CD4-positive, alpha-beta T cell (primary cell): ENCODE measurements around the gene FAM53B. TPM values are rescaled to one million over a fixed set of nuclear protein-coding genes. Genes with fewer than 3 reads are reported as not detected.

ENCODE experiments used
- ATAC-seq: fragments of 200-7000 bp; cut with Tn5 transposase; one replicate; pipeline ENCODE4 v1.10.0; 2022; ENCODE audit warnings: mild to moderate bottlenecking; ENCODE audit not compliant: poor library complexity
- CTCF ChIA-PET: fragments of 350-600 bp; sonication (Branson Sonifier 250); formaldehyde crosslinking; loops from one replicate; lab custom pipeline; 2021; ENCODE audit warnings: antibody characterized with exemption, inconsistent platforms; lab: Charles Lee
- POLR2A ChIA-PET: fragments of 350-600 bp; sonication (Branson Sonifier 250); formaldehyde crosslinking; loops from one replicate; lab custom pipeline; 2021; ENCODE audit warnings: antibody characterized with exemption, inconsistent platforms; lab: Charles Lee
- DNase-seq, 14 experiments: peaks; one replicate each; pipeline ENCODE4 v3.0.0-alpha.2; 2013 to 2020; ENCODE audit warnings: mixed read lengths in 2 of 14
- H3K27ac ChIP-seq, 2 donors: one replicate each; pipeline versions ENCODE4 v1.5.1 to v1.7.0; 2013; ENCODE audit warnings: low read length in 2 of 2, low read depth in 1 of 2, mild to moderate bottlenecking in 1 of 2
- H3K27me3 ChIP-seq, 2 experiments: 1 replicate in 1 of 2; 2 replicates in 1 of 2; pipeline versions ENCODE4 v1.6.1 to v1.7.0; 2013; ENCODE audit warnings: low read length in 2 of 2, control low read depth in 1 of 2, mild to moderate bottlenecking in 1 of 2, moderate library complexity in 1 of 2; ENCODE audit not compliant: insufficient read depth in 2 of 2, control insufficient read depth in 1 of 2
- H3K36me3 ChIP-seq: one replicate; pipeline ENCODE4 v1.6.1; 2013; ENCODE audit warnings: low read length, control low read depth; ENCODE audit not compliant: insufficient read depth
- H3K4me1 ChIP-seq: one replicate; pipeline ENCODE4 v1.6.1; 2013; ENCODE audit warnings: low read length, control low read depth; ENCODE audit not compliant: insufficient read depth
- H3K4me3 ChIP-seq: one replicate; pipeline ENCODE4 v1.5.1; 2013; ENCODE audit warnings: mild to moderate bottlenecking, low read length, moderate library complexity
- H3K9me3 ChIP-seq, 2 experiments: 1 replicate in 1 of 2; 2 replicates in 1 of 2; pipeline versions ENCODE4 v1.6.1 to v1.7.0; 2013; ENCODE audit warnings: low read length in 2 of 2, mild to moderate bottlenecking in 2 of 2, control low read depth in 1 of 2, moderate library complexity in 1 of 2; ENCODE audit not compliant: control insufficient read depth in 1 of 2, insufficient read depth in 1 of 2
- H3K27ac Mint-ChIP-seq: one replicate; pipeline ENCODE4 v1.8.0; 2020; ENCODE audit warnings: mixed read lengths
- H3K27me3 Mint-ChIP-seq: one replicate; pipeline ENCODE4 v1.8.0; 2021; ENCODE audit warnings: mixed read lengths
- H3K36me3 Mint-ChIP-seq: one replicate; pipeline ENCODE4 v1.8.0; 2021; ENCODE audit warnings: low read depth, mixed read lengths
- H3K4me1 Mint-ChIP-seq: one replicate; pipeline ENCODE4 v1.8.0; 2021; ENCODE audit warnings: low read depth, mixed read lengths
- H3K4me3 Mint-ChIP-seq: one replicate; pipeline ENCODE4 v1.8.0; 2020; ENCODE audit warnings: mild to moderate bottlenecking, mixed read lengths
- H3K9me3 Mint-ChIP-seq: one replicate; pipeline ENCODE4 v1.8.0; 2020; ENCODE audit warnings: mixed read lengths
- intact Hi-C, 2 experiments: fragments of 100-400 bp; cut with DNase I in 1 of 2; cut with micrococcal nuclease in 1 of 2; formaldehyde crosslinking; loops; one replicate each; pipeline versions ENCODE4 v1.15.1 to v1.9.0; 2023 to 2025; cut with DNase I, micrococcal nuclease
- total RNA-seq, 174 experiments: library from RNA in 2 of 174; stranded (reverse) in 2 of 174; gene quantifications; one replicate each; pipeline ENCODE4 v1.2.3 and lab custom pipeline; 2021 to 2026
- TF ChIP-seq, protein P1 (sequence below): fragments of 200-600 bp; IDR thresholded peaks from one replicate; pipeline ENCODE4 v1.8.0; 2022; ENCODE audit warnings: antibody characterized with exemption, mild to moderate bottlenecking

Gene FAM53B
- total RNA-seq, 2 experiments from 2014 or later: 32.9 to 33.6 TPM

DNA sequence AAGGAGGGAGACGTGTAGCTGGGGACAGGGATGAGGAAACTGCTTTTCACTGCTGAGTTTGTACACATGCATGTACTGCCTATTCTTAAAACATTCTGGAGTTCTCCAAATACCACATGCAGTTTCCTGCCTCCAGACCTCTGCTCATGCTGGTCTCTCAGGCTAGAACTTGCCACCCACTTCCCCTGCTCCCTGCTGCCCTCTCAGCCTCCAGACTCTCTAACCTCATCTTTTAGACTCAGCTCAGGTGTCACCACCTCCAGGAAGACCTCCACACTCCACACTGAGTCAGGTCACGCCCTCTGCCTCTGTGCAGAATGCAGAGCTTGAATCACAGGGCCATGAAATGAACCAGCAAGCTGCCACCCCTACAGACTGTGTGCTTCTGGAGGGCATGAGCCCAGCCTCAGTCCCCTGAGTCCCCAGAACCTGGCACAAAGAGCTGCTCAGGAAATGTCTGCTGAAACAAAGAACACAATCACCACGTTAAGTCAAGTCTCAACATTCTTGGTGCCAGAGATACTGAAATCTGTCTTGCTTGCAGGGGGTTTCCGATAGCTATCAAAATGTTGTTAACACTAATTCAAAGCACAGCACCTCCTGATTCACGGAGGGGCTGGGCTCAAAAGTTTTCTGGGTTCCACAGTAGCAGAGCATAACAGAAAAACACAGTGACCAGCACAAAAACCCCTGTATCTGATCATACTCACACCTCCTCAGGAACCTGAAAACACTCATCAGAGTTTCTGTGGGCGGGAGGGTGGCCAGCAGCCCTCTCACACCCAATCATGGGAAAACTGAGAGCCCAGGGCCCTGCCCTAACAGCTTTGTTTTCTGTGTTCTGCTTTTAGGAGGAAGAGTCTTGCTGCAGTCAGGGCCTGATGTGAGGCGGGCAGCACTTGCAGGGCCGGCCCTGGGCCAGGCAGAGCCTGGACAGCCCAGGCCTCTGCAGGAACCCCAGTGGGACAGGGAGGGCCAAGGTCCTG is 21.1 kb downstream of the FAM53B start:
- CTCF ChIA-PET: interaction anchor here (0.7 to 17.5 kb wide), 7 partner anchors 12 to 193 kb away, joined by 3 to 253 read pairs (median 3); no protein-coding TSS in a partner anchor
- no peaks in the 10 kb centered on the region for H3K9me3 Mint-ChIP-seq
- peak overlapping the region; percentile 71 for H3K4me3 Mint-ChIP-seq
- H3K4me1 Mint-ChIP-seq: peaks cover 89% of the 10 kb centered on the region
- no peaks in the 10 kb centered on the region for H3K27me3 ChIP-seq
- peaks cover 94% of the 10 kb centered on the region for H3K4me1 ChIP-seq
- POLR2A ChIA-PET: interaction anchor here (0.6 to 6.5 kb wide), 14 partner anchors 8 to 83 kb away, joined by 3 to 55 read pairs (median 6); no protein-coding TSS in a partner anchor
- TF ChIP-seq, protein P1, sequence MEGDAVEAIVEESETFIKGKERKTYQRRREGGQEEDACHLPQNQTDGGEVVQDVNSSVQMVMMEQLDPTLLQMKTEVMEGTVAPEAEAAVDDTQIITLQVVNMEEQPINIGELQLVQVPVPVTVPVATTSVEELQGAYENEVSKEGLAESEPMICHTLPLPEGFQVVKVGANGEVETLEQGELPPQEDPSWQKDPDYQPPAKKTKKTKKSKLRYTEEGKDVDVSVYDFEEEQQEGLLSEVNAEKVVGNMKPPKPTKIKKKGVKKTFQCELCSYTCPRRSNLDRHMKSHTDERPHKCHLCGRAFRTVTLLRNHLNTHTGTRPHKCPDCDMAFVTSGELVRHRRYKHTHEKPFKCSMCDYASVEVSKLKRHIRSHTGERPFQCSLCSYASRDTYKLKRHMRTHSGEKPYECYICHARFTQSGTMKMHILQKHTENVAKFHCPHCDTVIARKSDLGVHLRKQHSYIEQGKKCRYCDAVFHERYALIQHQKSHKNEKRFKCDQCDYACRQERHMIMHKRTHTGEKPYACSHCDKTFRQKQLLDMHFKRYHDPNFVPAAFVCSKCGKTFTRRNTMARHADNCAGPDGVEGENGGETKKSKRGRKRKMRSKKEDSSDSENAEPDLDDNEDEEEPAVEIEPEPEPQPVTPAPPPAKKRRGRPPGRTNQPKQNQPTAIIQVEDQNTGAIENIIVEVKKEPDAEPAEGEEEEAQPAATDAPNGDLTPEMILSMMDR: no peak
- no peaks in the 10 kb centered on the region for H3K36me3 Mint-ChIP-seq
- intact Hi-C loops: loop anchor here in 1 of 2 experiments (1.0 kb wide), 1 partner anchor 11 kb away; no protein-coding TSS in a partner anchor
- peaks cover 10% of the 10 kb centered on the region for H3K36me3 ChIP-seq
- peak overlapping the region; percentile 74 to 87 for H3K27ac ChIP-seq
- ATAC-seq (peak; percentile 10), DNase-seq (peak in 6 of 14 experiments; percentile 23 to 78 (median 64))
- no peak overlapping the region for H3K4me3 ChIP-seq
- H3K27me3 Mint-ChIP-seq: no peaks in the 10 kb centered on the region
- H3K9me3 ChIP-seq: no peaks in the 10 kb centered on the region
- peak overlapping the region; percentile 86 for H3K27ac Mint-ChIP-seq

DNA sequence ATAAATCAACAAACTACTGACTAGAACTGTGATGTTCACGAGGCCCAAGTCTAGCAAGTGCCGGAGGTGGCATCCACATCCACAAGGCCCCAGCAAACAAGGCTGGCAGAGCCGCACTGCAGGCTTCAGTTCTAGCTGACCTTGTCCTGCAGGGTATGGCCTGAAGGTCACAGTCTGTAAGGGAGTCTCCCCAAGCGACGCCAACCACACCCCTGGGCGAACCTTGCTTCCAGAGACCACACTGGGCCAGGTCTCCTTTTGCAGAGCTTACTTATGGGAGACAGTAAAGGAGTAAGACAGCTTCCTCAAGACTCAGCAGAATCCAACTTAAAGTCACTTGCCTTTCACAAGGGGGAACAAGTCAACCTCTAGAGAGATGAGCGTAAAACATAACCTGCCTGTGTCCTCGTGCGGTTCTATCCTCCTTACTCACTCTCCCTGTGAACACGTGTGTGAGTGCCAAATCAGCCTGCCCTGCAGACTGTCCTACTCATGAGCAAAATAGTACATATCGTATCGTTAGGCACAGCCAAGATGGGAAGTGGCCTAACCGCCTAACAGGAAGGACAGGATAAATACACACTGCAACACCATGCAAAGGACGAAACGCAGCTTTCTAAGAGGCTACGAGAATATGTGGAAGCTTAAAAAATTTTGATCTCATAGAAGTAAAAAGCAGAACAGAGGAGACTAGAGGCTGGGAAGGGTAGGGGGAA is 22.7 kb downstream of the FAM53B start:
- Mint-ChIP-seq H3K36me3 (no peaks in the 10 kb centered on the region), H3K9me3 (no peaks in the 10 kb centered on the region), H3K4me1 (peaks cover 89% of the 10 kb centered on the region), H3K27me3 (no peaks in the 10 kb centered on the region), H3K4me3 (peak overlapping the region; percentile 5), H3K27ac (peak overlapping the region; percentile 86)
- CTCF ChIA-PET: interaction anchor here (17.5 kb wide), 1 partner anchor 13 kb away, joined by 253 read pairs; no protein-coding TSS in a partner anchor
- ATAC-seq (no peak), DNase-seq (peak in 4 of 14 experiments; percentile 46 to 63 (median 58))
- H3K27me3 ChIP-seq: no peaks in the 10 kb centered on the region
- TF ChIP-seq, protein P1: no peak
- intact Hi-C loops: loop anchor here in 1 of 2 experiments (2.0 kb wide), 1 partner anchor 13 kb away; no protein-coding TSS in a partner anchor
- no peaks in the 10 kb centered on the region for H3K9me3 ChIP-seq
- POLR2A ChIA-PET: interaction anchor here (0.8 to 6.5 kb wide), 7 partner anchors 10 to 81 kb away, joined by 3 to 55 read pairs (median 3); no protein-coding TSS in a partner anchor
- no peak overlapping the region for H3K4me3 ChIP-seq
- H3K4me1 ChIP-seq: peaks cover 98% of the 10 kb centered on the region
- peaks cover 15% of the 10 kb centered on the region for H3K36me3 ChIP-seq
- H3K27ac ChIP-seq: peak overlapping the region; percentile 44 to 48
